SK-N-SH (cell line): ENCODE data around the gene NECAB2. TPM values are rescaled to one million over a fixed set of nuclear protein-coding genes. Genes with fewer than 3 reads are reported as not detected.

Experiments used
- CTCF ChIA-PET: fragments of 300-600, 350-600 bp; formaldehyde crosslinking; extraction: SDS; loops from one replicate; lab custom pipeline; 2021; lab: Yijun Ruan, JAX
- POLR2A ChIA-PET: fragments of 350-600 bp; sonication (Branson Sonifier 250); formaldehyde crosslinking; extraction: SDS; loops from one replicate; lab custom pipeline; 2020; ENCODE audit warnings: antibody characterized with exemption, inconsistent platforms; lab: Yijun Ruan, JAX
- DNase-seq: peaks from one replicate; pipeline ENCODE4 v3.0.0; 2012
- H2AFZ ChIP-seq: fragments of 200-600 bp; sonication (generic); 2 replicates; pipeline ENCODE4 v1.8.1; 2016; ENCODE audit warnings: antibody characterized with exemption, mild to moderate bottlenecking, low read depth
- H3F3A ChIP-seq: fragments of 200-600 bp; sonication (generic); replicated peaks from 2 replicates; pipeline ENCODE3; 2016; ENCODE audit warnings: antibody characterized with exemption, mild to moderate bottlenecking; ENCODE audit not compliant: insufficient read depth
- H3K27ac ChIP-seq, 2 experiments: fragments of 200-500 bp in 1 of 2; fragments of 200-600 bp in 1 of 2; sonication (Bioruptor generic) in 1 of 2; sonication (generic), shearing (Covaris generic) in 1 of 2; 2 replicates each; pipeline versions ENCODE4 v1.5.1 to v1.6.1; 2014 to 2016; ENCODE audit warnings: low read depth in 2 of 2, inconsistent platforms in 1 of 2, low read length in 1 of 2, mild to moderate bottlenecking in 1 of 2, mixed read lengths in 1 of 2
- H3K27me3 ChIP-seq: fragments of 200-600 bp; sonication (generic), shearing (Covaris generic); 2 replicates; pipeline ENCODE4 v1.6.1; 2016; ENCODE audit warnings: mixed run types; ENCODE audit not compliant: insufficient read depth
- H3K36me3 ChIP-seq, 2 experiments: fragments of 200-500 bp in 1 of 2; fragments of 200-600 bp in 1 of 2; sonication (Bioruptor generic) in 1 of 2; sonication (generic) in 1 of 2; replicated peaks in 1 of 2; 2 replicates each; pipeline versions ENCODE3 to v1.5.1; 2014 to 2016; ENCODE audit warnings: low read length in 1 of 2, mild to moderate bottlenecking in 1 of 2; ENCODE audit not compliant: insufficient read depth in 2 of 2, control insufficient read depth in 1 of 2
- H3K4me1 ChIP-seq, 2 experiments: fragments of 200-500 bp in 1 of 2; fragments of 200-600 bp in 1 of 2; sonication (Bioruptor generic) in 1 of 2; sonication (generic), shearing (Covaris generic) in 1 of 2; 2 replicates each; pipeline versions ENCODE4 v1.5.1 to v1.6.1; 2014 to 2016; ENCODE audit warnings: low read depth in 1 of 2, low read length in 1 of 2, mixed run types in 1 of 2; ENCODE audit not compliant: insufficient read depth in 2 of 2, control insufficient read depth in 1 of 2
- H3K4me2 ChIP-seq: fragments of 200-600 bp; sonication (generic), shearing (Covaris generic); 2 replicates; pipeline ENCODE4 v1.6.1; 2017; ENCODE audit warnings: mixed run types
- H3K4me3 ChIP-seq, 2 experiments: fragments of 200-500 bp in 1 of 2; fragments of 200-600 bp in 1 of 2; sonication (Bioruptor generic) in 1 of 2; sonication (generic), shearing (Covaris generic) in 1 of 2; 2 replicates each; pipeline versions ENCODE4 v1.5.1 to v1.8.1; 2014 to 2016; ENCODE audit warnings: low read depth in 2 of 2, inconsistent platforms in 1 of 2, low read length in 1 of 2, mild to moderate bottlenecking in 1 of 2, mixed read lengths in 1 of 2, moderate library complexity in 1 of 2
- H3K79me2 ChIP-seq: fragments of 200-600 bp; sonication (generic); 2 replicates; pipeline ENCODE4 v1.8.1; 2017; ENCODE audit warnings: mild to moderate bottlenecking; ENCODE audit not compliant: insufficient read depth
- H3K9ac ChIP-seq: fragments of 200-600 bp; sonication (generic); 2 replicates; pipeline ENCODE4 v1.6.1; 2017; ENCODE audit warnings: mixed run types
- H3K9me2 ChIP-seq: fragments of 200-600 bp; sonication (generic); 2 replicates; pipeline ENCODE4 v1.6.1; 2017; ENCODE audit warnings: mixed run types
- H3K9me3 ChIP-seq: fragments of 200-600 bp; sonication (generic); 2 replicates; pipeline ENCODE4 v1.6.1; 2017; ENCODE audit warnings: mixed run types, mild to moderate bottlenecking, moderate library complexity
- H4K20me1 ChIP-seq: fragments of 200-600 bp; sonication (generic); 2 replicates; pipeline ENCODE4 v1.6.1; 2017; ENCODE audit warnings: mild to moderate bottlenecking, mixed run types; ENCODE audit not compliant: insufficient read depth
- CHD2 ChIP-seq: fragments of 150-350 bp; IDR thresholded peaks from 2 replicates; pipeline ENCODE4 v1.6.1; 2018; ENCODE audit warnings: low read length; ENCODE audit not compliant: partially characterized antibody
- ELF1 ChIP-seq: IDR thresholded peaks from 2 replicates; pipeline ENCODE4 v1.4.0; 2012
- EP300 ChIP-seq, 2 experiments: IDR thresholded peaks; 2 replicates each; pipeline versions ENCODE4 v1.4.0 to v1.6.1; 2012; ENCODE audit warnings: borderline replicate concordance in 1 of 2, low read depth in 1 of 2, low read length in 1 of 2
- FOSL2 ChIP-seq: IDR thresholded peaks from 2 replicates; pipeline ENCODE4 v1.4.0; 2012; ENCODE audit warnings: low read depth, mild to moderate bottlenecking, moderate library complexity, borderline replicate concordance
- FOXJ3 ChIP-seq: sonication (generic); formaldehyde crosslinking; IDR thresholded peaks from 2 replicates; pipeline ENCODE4 v1.5.1; 2020; ENCODE audit warnings: mild to moderate bottlenecking, missing genetic modification reagents
- FOXM1 ChIP-seq: IDR thresholded peaks from 2 replicates; pipeline ENCODE4 v1.4.0; 2012; ENCODE audit warnings: low read depth, mild to moderate bottlenecking
- GABPA ChIP-seq: IDR thresholded peaks from 2 replicates; pipeline ENCODE4 v1.4.0; 2012; ENCODE audit warnings: low read depth, mild to moderate bottlenecking
- GATA2 ChIP-seq: sonication (generic); formaldehyde crosslinking; IDR thresholded peaks from 2 replicates; pipeline ENCODE4 v1.5.0; 2020; ENCODE audit warnings: mild to moderate bottlenecking, missing genetic modification reagents
- IRF3 ChIP-seq: fragments of 150-350 bp; IDR thresholded peaks from 2 replicates; pipeline ENCODE4 v1.6.1; 2016; ENCODE audit warnings: mild to moderate bottlenecking, low read depth, low read length
- JUND ChIP-seq: IDR thresholded peaks from 2 replicates; pipeline ENCODE4 v1.4.0; 2012
- MAX ChIP-seq: IDR thresholded peaks from 2 replicates; pipeline ENCODE4 v1.4.0; 2012; ENCODE audit warnings: low read depth
- MEF2A ChIP-seq: IDR thresholded peaks from 2 replicates; pipeline ENCODE4 v1.4.0; 2012; ENCODE audit warnings: low read depth, borderline replicate concordance
- NFIC ChIP-seq: IDR thresholded peaks from 2 replicates; pipeline ENCODE4 v1.4.0; 2012; ENCODE audit warnings: borderline replicate concordance
- NRF1 ChIP-seq: IDR thresholded peaks from 2 replicates; pipeline ENCODE4 v1.6.1; 2012; ENCODE audit warnings: low read depth, mild to moderate bottlenecking, low read length
- POLR2AphosphoS5 ChIP-seq: IDR thresholded peaks from 2 replicates; pipeline ENCODE4 v1.6.1; 2012; ENCODE audit warnings: low read depth, low read length
- RCOR1 ChIP-seq: fragments of 150-350 bp; IDR thresholded peaks from 2 replicates; pipeline ENCODE4 v1.6.1; 2017; ENCODE audit warnings: antibody characterized with exemption, low read length
- REST ChIP-seq: IDR thresholded peaks from 2 replicates; pipeline ENCODE4 v1.6.1; 2012; ENCODE audit warnings: mild to moderate bottlenecking, low read depth, low read length, moderate library complexity
- RFX5 ChIP-seq: IDR thresholded peaks from 2 replicates; pipeline ENCODE4 v1.6.1; 2012; ENCODE audit warnings: mild to moderate bottlenecking, improper control_type of control experiment, low read length
- SMC3 ChIP-seq: IDR thresholded peaks from 2 replicates; pipeline ENCODE4 v1.6.1; 2012; ENCODE audit warnings: low read depth, low read length, improper control_type of control experiment
- TEAD4 ChIP-seq: IDR thresholded peaks from 2 replicates; pipeline ENCODE4 v1.4.0; 2012; ENCODE audit warnings: mild to moderate bottlenecking, borderline replicate concordance; ENCODE audit not compliant: insufficient read depth
- USF1 ChIP-seq: IDR thresholded peaks from 2 replicates; pipeline ENCODE4 v1.4.0; 2012; ENCODE audit warnings: low read depth, borderline replicate concordance
- USF2 ChIP-seq: fragments of 150-350 bp; IDR thresholded peaks from 2 replicates; pipeline ENCODE4 v1.6.1; 2017; ENCODE audit warnings: antibody characterized with exemption, low read length, low read depth, borderline replicate concordance
- ZBTB33 ChIP-seq: IDR thresholded peaks from 2 replicates; pipeline ENCODE4 v1.4.0; 2012; ENCODE audit warnings: low read depth, borderline replicate concordance
- WGBS: methylation state at CpG from one replicate; pipeline ENCODE4 v1.1.6; 2017; ENCODE audit warnings: low lambda C conversion rate; 5-methylcytosine and 5-hydroxymethylcytosine counted together
- polyA plus RNA-seq, 3 experiments: library from polyadenylated mRNA; depleted of rRNA; stranded (reverse); fragments of >200 nt; gene quantifications; 2 replicates each; pipeline ENCODE4 v1.2.3, GENCODE V29; 2012

The NECAB2 gene
- polyA plus RNA-seq, 1 of the 3 experiments (the other 2 are of a cell fraction): 0.58 TPM

GRCh38 chr16:83952940-83953795 lies 14.9 kb upstream of the NECAB2 start, which contains the start of gene OSGIN1:
Gene OSGIN1, plus strand, starts transcription at chr16:83953240. Its CDS starts 4,432 bp downstream, at chr16:83957672.
- 3% methylated on average over 6 of the region's 30 CpGs for WGBS
- peak; percentile 94 for TF ChIP-seq MAX
- no peak for TF ChIP-seq GABPA
- peak; percentile 40; the same call in 1 of the 2 replicates for TF ChIP-seq USF2
- peak; percentile 28; the same call in 1 of the 2 replicates for TF ChIP-seq JUND
- peak; percentile 73 for TF ChIP-seq POLR2AphosphoS5
- no peak for TF ChIP-seq CHD2
- 0 out of 4 replicates have a peak, but pooled peaks of 1 of the 2 experiments have one; percentile 30 for TF ChIP-seq EP300 (IDR thresholded peaks at IDR 0.05; ENCODE audit: borderline replicate concordance in 1 of 2, low read depth in 1 of 2, low read length in 1 of 2)
- peak; percentile 76; the same call in 1 of the 2 replicates for TF ChIP-seq FOSL2
- no peak for TF ChIP-seq MEF2A
- TF ChIP-seq NFIC: peak; percentile 89
- no peak for TF ChIP-seq REST
- TF ChIP-seq TEAD4: no peak
- no peak for TF ChIP-seq FOXJ3 (CRISPR knock-in tag)
- 0 out of 2 replicates have a peak, but pooled peaks have one; percentile 24 for TF ChIP-seq NRF1
- no peak for TF ChIP-seq IRF3
- no peak for TF ChIP-seq FOXM1
- TF ChIP-seq RFX5: no peak
- TF ChIP-seq GATA2 (CRISPR knock-in tag): no peak
- TF ChIP-seq SMC3: no peak
- TF ChIP-seq ELF1: no peak
- no peak for TF ChIP-seq ZBTB33
- no peak for TF ChIP-seq RCOR1
- peak; percentile 85 for TF ChIP-seq USF1

More at GRCh38 chr16:83952940-83953795, 14.9 kb upstream of the NECAB2 start, which contains the start of gene OSGIN1:
- H3K9me2 ChIP-seq: no peaks in the 10 kb centered on the region
- H2AFZ ChIP-seq: peak within 1 kb of the TSS; percentile 84
- peak; percentile 88 for DNase-seq
- no peaks in the 10 kb centered on the region for H3K27me3 ChIP-seq
- peak within 1 kb of the TSS; percentile 53 to 78 for H3K27ac ChIP-seq
- peak within 1 kb of the TSS; percentile 77 for H3K9ac ChIP-seq
- peaks cover 9 to 27% of the 10 kb centered on the region in 2 experiments; a peak in 2 of 4 replicates for H3K4me1 ChIP-seq
- H3K9me3 ChIP-seq: no peaks in the 10 kb centered on the region
- H3K4me3 ChIP-seq: peak within 1 kb of the TSS; percentile 62 to 65
- H3K79me2 ChIP-seq: no peaks in the 10 kb centered on the region
- peaks cover 11% of the 10 kb centered on the region; the same call in 1 of the 2 replicates for H4K20me1 ChIP-seq
- POLR2A ChIA-PET: no interaction called here
- no peaks in the 10 kb centered on the region for H3K36me3 ChIP-seq
- H3F3A ChIP-seq: peaks cover 3% of the 10 kb centered on the region
- peak within 1 kb of the TSS; percentile 99 for H3K4me2 ChIP-seq
- CTCF ChIA-PET: interaction anchor here (0.7 to 14.6 kb wide), 17 partner anchors 9 to 234 kb away, joined by 3 to 470 read pairs (median 5); partner anchors contain the start of gene TAF1C
